SU-DHL-6 (cell line): Measurements from ENCODE around the gene ZNF469.

Experiments
- H2AFZ ChIP-seq: fragments of 200-600 bp; sonication (generic); 2 replicates; pipeline ENCODE4 v1.6.1; 2014; ENCODE audit warnings: low read depth, mild to moderate bottlenecking, moderate library complexity, mixed read lengths, antibody characterized with exemption, low read length; ENCODE audit not compliant: severe bottlenecking
- H3F3A ChIP-seq: fragments of 200-600 bp; shearing (Covaris generic); 2 replicates; pipeline ENCODE4 v1.6.0; 2016; ENCODE audit warnings: antibody characterized with exemption, mild to moderate bottlenecking; ENCODE audit not compliant: insufficient read depth
- H3K27ac ChIP-seq: fragments of 200-600 bp; sonication (generic); 2 replicates; pipeline ENCODE4 v1.5.1; 2016; ENCODE audit warnings: low read depth, mild to moderate bottlenecking, low read length, moderate library complexity, mixed read lengths
- H3K27me3 ChIP-seq: fragments of 200-600 bp; sonication (generic), shearing (Covaris generic); 2 replicates; pipeline ENCODE4 v1.6.0; 2014; ENCODE audit warnings: mild to moderate bottlenecking, low read length
- H3K36me3 ChIP-seq: fragments of 200-600 bp; sonication (generic); 2 replicates; pipeline ENCODE4 v1.6.1; 2014; ENCODE audit warnings: mild to moderate bottlenecking, low read length, mixed read lengths
- H3K4me2 ChIP-seq: fragments of 300-600, 200-600 bp; shearing (Covaris generic), sonication (generic); 2 replicates; pipeline ENCODE4 v1.6.0; 2014; ENCODE audit warnings: low read length, low read depth, mild to moderate bottlenecking; ENCODE audit not compliant: poor library complexity, severe bottlenecking
- H3K4me3 ChIP-seq: fragments of 200-600 bp; sonication (generic); 2 replicates; pipeline ENCODE4 v1.5.1; 2014; ENCODE audit warnings: antibody characterized with exemption, low read length, mild to moderate bottlenecking, mixed read lengths; ENCODE audit not compliant: insufficient read depth, poor library complexity, severe bottlenecking
- H3K79me2 ChIP-seq: fragments of 200-600 bp; sonication (generic); 2 replicates; pipeline ENCODE4 v1.6.1; 2014; ENCODE audit warnings: mild to moderate bottlenecking, low read length, moderate library complexity; ENCODE audit not compliant: insufficient read depth
- H3K9ac ChIP-seq: fragments of 200-600 bp; sonication (generic); 2 replicates; pipeline ENCODE4 v1.7.0; 2014; ENCODE audit warnings: mild to moderate bottlenecking, low read length
- H3K9me2 ChIP-seq: fragments of 200-600 bp; sonication (generic); replicated peaks from 2 replicates; pipeline ENCODE4 v1.6.1; 2014; ENCODE audit warnings: low read length; ENCODE audit not compliant: insufficient read depth
- H3K9me3 ChIP-seq: fragments of 200-600 bp; sonication (generic); 2 replicates; pipeline ENCODE4 v1.6.1; 2014; ENCODE audit warnings: low read length, mixed read lengths; ENCODE audit not compliant: insufficient read depth
- H4K20me1 ChIP-seq: fragments of 200-600 bp; sonication (generic); 2 replicates; pipeline ENCODE4 v1.6.1; 2014; ENCODE audit warnings: low read depth, mild to moderate bottlenecking, antibody characterized with exemption, low read length, moderate library complexity, mixed read lengths
- EZH2phosphoT487 ChIP-seq: fragments of 200-600 bp; sonication (generic), shearing (Covaris generic); conservative IDR thresholded peaks from 2 replicates; pipeline ENCODE4 v1.6.1; 2018; ENCODE audit warnings: mild to moderate bottlenecking, antibody characterized with exemption, low read length, moderate library complexity, mixed read lengths
- TF ChIP-seq, protein P1 (sequence below): fragments of 200-600 bp; sonication (generic); IDR thresholded peaks from one replicate; pipeline ENCODE4 v1.5.1; 2017; ENCODE audit warnings: antibody characterized with exemption, mild to moderate bottlenecking, low read length, moderate library complexity; ENCODE audit not compliant: insufficient read depth, poor library complexity, severe bottlenecking

Gene ZNF469

GRCh38 chr16:88367560-88367959 is 15.2 kb upstream of the ZNF469 start:
- H3K79me2 ChIP-seq, result no peaks in the 10 kb centered on the region
- H3K9ac ChIP-seq, result no peak overlapping the region
- H3K9me2 ChIP-seq, result no peaks in the 10 kb centered on the region
- H4K20me1 ChIP-seq, result no peaks in the 10 kb centered on the region
- H2AFZ ChIP-seq, result no peak overlapping the region
- no peak overlapping the region for H3K4me2 ChIP-seq
- TF ChIP-seq EZH2phosphoT487, result no peak
- TF ChIP-seq, protein P1, sequence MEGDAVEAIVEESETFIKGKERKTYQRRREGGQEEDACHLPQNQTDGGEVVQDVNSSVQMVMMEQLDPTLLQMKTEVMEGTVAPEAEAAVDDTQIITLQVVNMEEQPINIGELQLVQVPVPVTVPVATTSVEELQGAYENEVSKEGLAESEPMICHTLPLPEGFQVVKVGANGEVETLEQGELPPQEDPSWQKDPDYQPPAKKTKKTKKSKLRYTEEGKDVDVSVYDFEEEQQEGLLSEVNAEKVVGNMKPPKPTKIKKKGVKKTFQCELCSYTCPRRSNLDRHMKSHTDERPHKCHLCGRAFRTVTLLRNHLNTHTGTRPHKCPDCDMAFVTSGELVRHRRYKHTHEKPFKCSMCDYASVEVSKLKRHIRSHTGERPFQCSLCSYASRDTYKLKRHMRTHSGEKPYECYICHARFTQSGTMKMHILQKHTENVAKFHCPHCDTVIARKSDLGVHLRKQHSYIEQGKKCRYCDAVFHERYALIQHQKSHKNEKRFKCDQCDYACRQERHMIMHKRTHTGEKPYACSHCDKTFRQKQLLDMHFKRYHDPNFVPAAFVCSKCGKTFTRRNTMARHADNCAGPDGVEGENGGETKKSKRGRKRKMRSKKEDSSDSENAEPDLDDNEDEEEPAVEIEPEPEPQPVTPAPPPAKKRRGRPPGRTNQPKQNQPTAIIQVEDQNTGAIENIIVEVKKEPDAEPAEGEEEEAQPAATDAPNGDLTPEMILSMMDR, result no peak
- H3K9me3 ChIP-seq, result no peaks in the 10 kb centered on the region
- H3K4me3 ChIP-seq, result no peak overlapping the region
- no peaks in the 10 kb centered on the region for H3K27me3 ChIP-seq
- no peaks in the 10 kb centered on the region for H3F3A ChIP-seq
- no peaks in the 10 kb centered on the region for H3K36me3 ChIP-seq
- no peak overlapping the region for H3K27ac ChIP-seq

DNA sequence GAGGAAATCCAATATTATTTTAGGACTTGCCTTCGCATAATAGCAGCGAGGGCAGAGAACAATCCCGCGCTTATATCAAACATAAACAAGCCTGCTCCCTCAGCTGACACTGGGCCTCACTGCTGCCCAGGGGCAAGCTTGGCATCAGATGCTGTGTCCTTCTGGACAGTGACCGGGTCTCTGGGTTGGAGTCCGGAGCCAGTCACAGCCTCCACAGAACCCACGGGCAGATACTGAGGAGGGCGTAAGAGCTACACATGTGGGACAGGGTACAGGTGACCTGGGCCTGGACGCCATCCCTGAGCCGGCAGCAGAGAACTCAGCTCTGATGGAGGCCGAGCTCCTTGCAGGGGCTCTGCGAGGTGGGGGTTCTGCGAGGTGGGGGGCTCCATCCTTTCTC is 14.7 kb upstream of the ZNF469 start:
- Histone ChIP-seq H3K9me3 (no peaks in the 10 kb centered on the region), H3K9ac (no peak overlapping the region), H2AFZ (no peak overlapping the region), H4K20me1 (no peaks in the 10 kb centered on the region), H3F3A (no peaks in the 10 kb centered on the region), H3K4me3 (no peak overlapping the region), H3K27me3 (no peaks in the 10 kb centered on the region), H3K4me2 (no peak overlapping the region), H3K79me2 (no peaks in the 10 kb centered on the region), H3K27ac (no peak overlapping the region), H3K9me2 (no peaks in the 10 kb centered on the region), H3K36me3 (no peaks in the 10 kb centered on the region)
- TF ChIP-seq, protein P1, result no peak
- no peak for TF ChIP-seq EZH2phosphoT487

- Histone ChIP-seq H3K9ac (no peak overlapping the region), H2AFZ (no peak overlapping the region), H3K27ac (no peak overlapping the region), H3K9me3 (no peaks in the 10 kb centered on the region), H3K27me3 (no peaks in the 10 kb centered on the region), H3F3A (no peaks in the 10 kb centered on the region), H3K4me2 (no peak overlapping the region), H3K4me3 (no peak overlapping the region), H4K20me1 (no peaks in the 10 kb centered on the region), H3K36me3 (no peaks in the 10 kb centered on the region), H3K9me2 (no peaks in the 10 kb centered on the region), H3K79me2 (no peaks in the 10 kb centered on the region)
- TF ChIP-seq, protein P1, result no peak
- no peak for TF ChIP-seq EZH2phosphoT487
Observed at GRCh38 chr16:88368994-88369393, 13.8 kb upstream of the ZNF469 start.

- H3K36me3 ChIP-seq, result no peaks in the 10 kb centered on the region
- TF ChIP-seq, protein P1, result no peak
- no peak for TF ChIP-seq EZH2phosphoT487
- no peak overlapping the region for H3K27ac ChIP-seq
- no peaks in the 10 kb centered on the region for H3K79me2 ChIP-seq
- H3K4me3 ChIP-seq, result no peak overlapping the region
- no peaks in the 10 kb centered on the region for H3F3A ChIP-seq
- no peak overlapping the region for H3K4me2 ChIP-seq
- H3K9me3 ChIP-seq, result no peaks in the 10 kb centered on the region
- H2AFZ ChIP-seq, result no peak overlapping the region
- H3K9ac ChIP-seq, result no peak overlapping the region
- H3K9me2 ChIP-seq, result no peaks in the 10 kb centered on the region
- no peaks in the 10 kb centered on the region for H4K20me1 ChIP-seq
- H3K27me3 ChIP-seq, result no peaks in the 10 kb centered on the region
Observed at GRCh38 chr16:88369447-88370008, 13.2 kb upstream of the ZNF469 start.
